ENCODE measurements around the gene NUB1.

The NUB1 gene

GRCh38 chr7:151389768-151390597 lies 48.4 kb downstream of the NUB1 start:
- DNase-seq (ENCODE audit: low spot score): no peak

- DNase-seq (ENCODE audit: low spot score): no peak
Observed at GRCh38 chr7:151390598-151391357, 49.2 kb downstream of the NUB1 start.

DNA sequence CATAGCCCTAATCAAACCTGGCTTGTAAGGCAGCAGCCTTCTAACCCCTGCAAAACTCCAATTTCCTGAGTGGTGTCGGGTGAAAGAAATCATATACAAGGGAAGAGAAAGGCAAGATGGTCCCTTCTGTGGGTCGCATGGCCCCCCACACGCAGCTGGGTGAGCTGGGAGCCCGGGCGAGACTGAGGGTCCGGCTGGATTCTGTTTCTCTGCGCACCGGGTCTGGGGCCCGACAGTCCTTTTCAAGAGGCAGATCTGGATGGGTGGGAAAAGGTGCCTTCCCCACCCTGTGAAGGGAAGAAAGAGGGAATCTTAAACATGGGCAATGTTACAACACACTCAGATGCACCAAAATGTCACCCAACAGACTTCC lies 49.7 kb downstream of the NUB1 start:
- DNase-seq (ENCODE audit: low spot score): no peak

- DNase-seq (ENCODE audit: low spot score): no peak
Observed at GRCh38 chr7:151392002-151392401, 50.4 kb downstream of the NUB1 start.

- DNase-seq (ENCODE audit: low spot score): no peak
Observed at GRCh38 chr7:151392426-151392825, 50.8 kb downstream of the NUB1 start.

DNA sequence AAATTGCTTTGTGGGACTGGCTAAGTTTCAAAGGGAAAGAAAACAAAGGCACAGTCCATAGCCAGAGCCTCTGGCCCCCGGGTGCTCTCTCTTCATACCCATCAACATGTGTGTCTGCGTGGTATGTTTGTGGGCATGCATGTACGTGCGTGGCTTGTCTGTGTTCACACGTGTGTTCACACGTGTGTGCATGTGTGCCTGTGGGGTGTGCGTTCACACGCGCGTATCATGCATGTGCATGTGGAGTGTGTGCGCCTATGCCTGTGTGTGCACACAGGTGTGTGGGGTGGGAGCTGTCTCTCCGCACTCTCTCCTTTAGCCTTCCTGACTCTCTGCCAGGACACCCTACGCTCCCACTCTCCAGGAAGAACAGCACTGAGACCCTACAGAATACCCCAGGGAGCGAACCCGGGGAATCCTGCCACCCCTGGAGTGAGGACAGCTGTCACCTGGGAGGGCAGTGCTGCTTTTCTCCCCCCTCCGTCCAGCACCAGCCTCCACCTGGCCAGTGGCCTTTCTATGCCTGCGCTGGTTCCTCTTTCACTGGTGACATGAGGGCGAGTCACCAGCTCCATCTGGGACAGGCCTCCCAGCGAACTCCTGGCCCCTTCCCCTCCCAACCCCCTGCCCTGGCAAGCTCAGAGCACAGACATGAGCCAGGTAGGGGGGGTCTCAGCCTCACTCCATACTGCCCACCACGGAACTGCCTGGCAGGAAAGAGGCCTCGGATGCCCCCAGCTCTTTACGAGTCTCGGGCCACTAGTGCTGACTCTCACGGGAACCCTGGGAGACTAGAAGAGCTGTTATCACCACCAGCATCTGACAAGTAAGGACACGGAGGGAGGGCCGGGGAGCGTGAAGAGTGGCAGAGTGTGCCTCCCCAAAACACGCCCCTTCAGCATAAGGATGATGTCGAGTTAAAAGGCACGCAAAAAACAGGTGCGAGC lies 51.7 kb downstream of the NUB1 start:
- DNase-seq (ENCODE audit: low spot score): no peak

GRCh38 chr7:151394076-151395035 lies 52.7 kb downstream of the NUB1 start:
- DNase-seq (ENCODE audit: low spot score): no peak

GRCh38 chr7:151395036-151395367 lies 53.4 kb downstream of the NUB1 start:
- no peak for DNase-seq (ENCODE audit: low spot score)

DNA sequence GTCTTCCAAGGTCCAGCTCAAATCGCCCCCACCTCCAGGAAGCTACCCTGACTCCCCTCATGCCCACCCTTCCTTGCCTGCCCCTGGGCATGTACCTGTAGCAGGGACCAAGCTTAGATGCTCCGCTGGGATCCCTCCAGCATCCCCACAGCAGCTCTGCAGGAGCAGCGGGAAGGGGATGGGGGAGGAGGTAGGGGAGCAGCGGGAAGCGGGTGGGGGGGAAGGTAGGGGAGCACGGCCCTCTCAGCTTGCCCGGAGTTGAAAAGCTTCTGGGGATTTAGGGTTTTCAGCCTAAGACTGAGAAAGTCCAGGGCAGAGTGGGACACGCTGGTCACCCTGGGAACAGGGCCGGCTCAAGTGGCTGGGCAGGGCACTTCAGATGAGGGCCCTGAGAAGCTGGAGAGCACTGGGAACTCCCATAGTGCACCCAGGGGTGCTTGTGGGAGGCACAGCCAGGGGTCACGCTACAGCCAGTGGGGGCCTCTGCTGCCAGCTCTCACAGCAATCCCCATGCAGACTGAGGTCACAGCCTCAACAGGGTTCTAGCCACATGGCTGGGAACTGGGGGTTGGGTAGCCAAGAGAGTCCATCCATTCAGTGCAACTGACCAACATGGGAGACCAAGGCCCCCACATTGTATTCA lies 54.8 kb downstream of the NUB1 start:
- no peak for DNase-seq (ENCODE audit: low spot score)

- DNase-seq (ENCODE audit: low spot score): no peak
Observed at GRCh38 chr7:151397026-151397425, 55.4 kb downstream of the NUB1 start.

DNA sequence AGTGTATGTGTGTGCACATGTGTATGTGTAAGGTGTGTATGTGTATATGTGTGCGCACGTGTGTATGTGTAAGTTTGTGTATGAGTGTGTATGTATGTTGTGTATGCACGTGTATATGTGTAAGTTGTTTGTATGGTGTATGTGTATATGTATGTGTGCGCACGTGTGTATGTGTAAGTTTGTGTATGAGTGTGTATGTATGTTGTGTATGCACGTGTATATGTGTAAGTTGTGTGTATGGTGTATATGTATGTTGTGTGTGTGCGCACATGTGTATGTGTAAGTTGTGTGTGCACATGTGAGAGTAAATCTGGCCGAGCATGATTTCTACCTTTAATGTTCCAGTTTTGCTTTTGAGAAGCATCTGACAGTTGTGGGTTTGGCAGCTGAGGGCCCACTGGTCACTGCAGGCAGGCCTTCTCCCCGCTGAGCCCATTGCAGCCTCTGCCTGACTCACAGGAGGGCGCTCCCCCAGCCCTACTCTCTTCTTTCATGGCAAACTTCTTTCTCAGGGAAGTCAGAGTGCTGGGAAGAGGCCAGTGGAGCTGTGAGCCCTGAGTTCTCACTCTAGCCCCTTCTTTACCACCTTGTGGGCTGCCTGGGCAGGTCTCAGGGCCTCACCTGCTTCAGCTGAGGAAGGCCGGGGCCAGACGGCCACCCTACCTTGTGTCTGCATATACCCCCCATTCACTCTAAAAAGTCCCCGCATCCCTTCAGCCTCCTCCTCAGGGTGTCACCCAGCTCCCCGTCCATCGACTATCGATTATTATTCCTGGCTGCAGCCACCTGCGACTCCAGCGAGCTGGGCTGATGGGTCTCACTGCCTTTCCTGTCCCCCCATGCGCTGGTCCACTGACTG lies 57.1 kb downstream of the NUB1 start:
- DNase-seq (ENCODE audit: low spot score): no peak

GRCh38 chr7:151399305-151399601 lies 57.6 kb downstream of the NUB1 start:
- DNase-seq (ENCODE audit: low spot score): no peak

GRCh38 chr7:151399906-151400305 lies 58.3 kb downstream of the NUB1 start:
- no peak for DNase-seq (ENCODE audit: low spot score)

DNA sequence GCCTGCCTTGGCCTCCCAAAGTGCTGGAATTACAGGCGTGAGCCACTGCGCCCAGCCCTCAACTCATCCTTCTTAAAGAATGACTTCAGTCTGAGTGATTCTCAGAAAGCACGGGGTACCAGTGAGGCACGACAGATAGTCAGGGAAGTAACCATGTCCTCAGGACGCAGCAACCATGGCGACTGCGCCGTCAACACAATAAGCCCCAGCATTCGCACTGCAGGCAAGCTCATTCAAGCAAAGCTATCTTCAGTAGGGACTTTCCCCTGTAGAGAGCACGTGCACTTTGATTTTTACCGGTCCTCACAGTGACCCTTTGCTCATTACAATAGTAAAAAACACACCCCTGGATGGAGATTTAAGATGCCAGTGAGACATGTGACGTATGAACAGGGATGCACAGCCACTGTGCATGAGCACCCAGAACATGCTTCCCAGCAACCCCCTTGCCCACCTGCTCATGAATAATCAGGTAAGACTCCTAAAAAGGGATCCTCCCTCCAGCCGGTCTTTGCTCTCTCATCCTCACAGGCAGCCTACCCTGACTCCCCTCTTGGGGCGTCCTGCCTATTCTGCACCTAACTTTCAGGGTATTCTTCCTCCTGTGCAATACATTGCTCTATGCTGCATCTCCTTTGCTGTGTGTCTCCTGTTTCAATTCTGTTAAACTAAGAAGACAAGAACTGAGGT lies 59.2 kb downstream of the NUB1 start:
- no peak for DNase-seq (ENCODE audit: low spot score)

DNA sequence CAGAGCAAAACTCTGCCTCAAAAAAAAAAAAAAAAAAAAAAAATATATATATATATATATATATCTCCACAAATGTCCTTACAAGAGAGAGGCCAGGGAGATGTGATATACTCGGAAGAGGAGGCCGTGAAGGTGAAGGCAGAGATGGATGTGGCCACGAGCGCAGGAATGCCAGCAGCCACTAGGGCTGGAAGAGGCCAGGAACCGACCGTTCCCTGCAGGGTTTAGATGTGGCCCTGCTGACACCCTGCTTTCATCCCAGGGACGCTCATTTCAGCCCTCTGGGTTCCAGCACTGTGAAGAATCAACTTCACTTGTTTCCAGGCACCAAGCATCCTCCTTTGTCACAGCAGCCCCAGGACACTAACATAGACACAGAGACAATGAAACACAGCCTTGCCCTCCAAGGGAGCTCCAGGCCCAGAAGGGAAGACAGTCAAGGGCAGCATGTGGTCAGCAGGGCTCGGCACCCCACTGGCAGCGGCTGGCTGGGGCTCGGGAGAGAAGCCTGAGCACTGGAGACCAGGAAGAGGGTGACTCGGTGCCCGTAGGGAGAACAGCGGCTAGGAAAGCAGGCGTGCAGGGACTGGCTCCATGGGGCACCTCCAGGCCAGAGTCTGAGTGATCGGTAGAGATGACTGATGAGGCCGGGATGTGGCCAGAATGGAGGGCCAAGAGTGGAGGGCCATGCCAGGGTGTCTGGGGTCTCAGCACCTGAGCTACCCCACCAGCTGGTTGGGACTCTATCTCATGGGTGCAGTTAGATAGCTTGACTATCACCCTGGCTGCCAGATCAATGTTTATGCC lies 60.6 kb downstream of the NUB1 start:
- DNase-seq (ENCODE audit: low spot score): no peak

- no peak for DNase-seq (ENCODE audit: low spot score)
Observed at GRCh38 chr7:151403764-151404163, 62.2 kb downstream of the NUB1 start.

DNA sequence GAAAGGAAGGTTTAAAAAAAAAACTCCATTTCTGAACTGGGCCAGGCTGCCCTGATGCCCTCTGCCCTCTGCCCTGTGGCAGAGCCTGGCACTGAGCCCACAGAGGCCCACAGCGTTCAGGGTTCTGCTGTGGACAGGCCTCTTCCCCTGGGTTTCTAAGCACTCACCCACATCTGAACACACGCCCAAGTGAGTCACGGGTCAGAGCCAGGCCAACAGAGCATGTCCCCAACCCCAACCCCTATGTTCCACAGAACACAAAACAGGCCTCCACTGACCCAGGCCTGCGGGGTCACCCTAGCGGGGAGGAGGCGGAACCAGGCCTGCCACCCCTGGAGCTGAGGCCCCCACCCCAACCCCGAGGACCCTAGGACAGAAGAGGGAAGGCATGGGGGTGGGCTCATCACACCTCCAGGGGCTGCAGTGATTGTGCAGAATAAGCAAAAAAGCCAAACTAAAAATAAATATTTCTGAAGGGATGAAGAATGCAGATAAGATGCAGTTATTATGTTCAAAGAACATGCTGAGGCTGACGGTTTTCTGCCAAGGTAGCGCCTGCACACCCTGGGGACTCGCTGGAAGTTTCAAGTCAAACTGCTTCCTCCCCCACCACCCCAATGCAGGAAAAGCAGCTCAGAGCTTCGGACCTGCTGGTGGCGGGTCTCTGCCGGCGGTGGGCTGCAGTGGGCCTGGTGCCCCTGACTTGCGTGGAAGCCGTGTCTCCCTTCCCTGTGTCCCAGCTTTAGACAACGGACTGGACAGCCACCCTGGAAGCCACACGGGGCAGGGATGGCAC lies 62.8 kb downstream of the NUB1 start:
- DNase-seq (ENCODE audit: low spot score): peak; percentile 23

DNA sequence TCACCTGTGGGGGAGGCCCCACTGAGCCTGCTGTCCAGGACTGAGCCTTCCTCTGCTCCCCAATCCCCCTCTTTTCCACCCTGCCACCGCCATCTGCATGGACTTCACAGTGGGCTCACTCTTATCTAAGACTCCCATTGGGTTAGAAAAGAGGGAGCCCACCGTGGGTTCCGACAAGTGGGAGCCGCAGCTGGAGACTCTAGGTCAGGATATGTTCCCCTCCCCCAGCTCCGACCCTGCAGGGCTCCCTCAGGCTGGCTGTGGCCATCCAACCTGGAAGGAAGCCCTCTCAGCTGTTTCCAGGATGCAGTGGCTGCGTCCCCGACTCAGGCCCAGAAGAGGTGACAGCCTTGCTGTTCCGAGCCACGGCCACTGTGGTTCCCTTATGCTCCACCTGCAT lies 63.4 kb downstream of the NUB1 start:
- no peak for DNase-seq (ENCODE audit: low spot score)

Data from LoVo (cell line).